ENCODE data around the gene ETFBKMT. TPM values are rescaled to one million over a fixed set of nuclear protein-coding genes. Genes with fewer than 3 reads are reported as not detected.

ETFBKMT gene
- 5.6 TPM for total RNA-seq

- peak; percentile 92 for DNase-seq (ENCODE audit: low spot score)
Observed at GRCh38 chr12:31659087-31659942, at the start of gene ETFBKMT. TSS of gene ETFBKMT (plus strand) at chr12:31659688. CDS start at chr12:31661954, 2,266 bp downstream.

DNA sequence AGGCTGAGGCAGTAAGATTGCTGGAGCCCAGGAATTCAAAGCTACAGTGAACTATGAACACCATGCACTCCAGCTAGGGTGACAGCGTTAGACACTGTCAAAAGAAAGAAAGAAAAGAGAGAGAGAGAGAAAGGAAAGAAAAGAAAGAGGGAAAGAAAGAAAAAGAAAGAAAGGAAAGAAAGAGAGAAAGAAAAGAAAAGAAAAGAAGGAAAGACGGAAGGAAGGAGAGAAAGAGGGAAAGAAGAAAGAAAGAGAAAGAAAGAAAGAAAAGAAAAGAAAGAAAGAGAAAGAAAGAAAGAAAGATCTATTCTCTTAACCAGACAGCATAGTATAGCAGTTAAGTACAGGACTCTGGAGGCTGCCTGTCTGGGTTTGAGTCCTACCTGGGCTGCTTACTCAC lies 46.7 kb upstream of the ETFBKMT start:
- DNase-seq (ENCODE audit: low spot score) = no peak

- DNase-seq (ENCODE audit: low spot score) = no peak
Observed at GRCh38 chr12:31618228-31619025, 41.1 kb upstream of the ETFBKMT start.

DNA sequence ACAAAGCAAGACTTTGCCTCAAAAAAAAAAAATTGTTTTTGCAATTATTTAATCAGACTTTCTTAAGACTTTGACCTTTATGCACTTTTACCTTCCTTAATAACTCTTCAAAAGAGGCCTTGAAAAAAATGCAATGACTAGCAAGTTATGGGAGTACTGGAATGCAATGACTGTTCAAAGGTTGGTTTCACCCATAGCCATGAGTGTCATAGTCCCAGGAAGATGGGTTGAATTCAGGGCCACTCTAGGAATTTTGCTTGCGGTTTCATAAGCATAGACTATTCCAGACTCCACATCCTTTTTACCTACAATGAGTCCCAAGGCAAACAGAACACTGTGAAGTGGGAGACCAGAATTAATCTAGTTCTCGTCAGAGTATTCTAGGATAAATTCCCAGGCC lies 39.2 kb upstream of the ETFBKMT start:
- no peak for DNase-seq (ENCODE audit: low spot score)

- DNase-seq (ENCODE audit: low spot score) = no peak
Observed at GRCh38 chr12:31622038-31622437, 37.5 kb upstream of the ETFBKMT start.

GRCh38 chr12:31626270-31626995 lies 33.1 kb upstream of the ETFBKMT start:
- no peak for DNase-seq (ENCODE audit: low spot score)

GRCh38 chr12:31627456-31628054 lies 31.9 kb upstream of the ETFBKMT start:
- no peak for DNase-seq (ENCODE audit: low spot score)

DNA sequence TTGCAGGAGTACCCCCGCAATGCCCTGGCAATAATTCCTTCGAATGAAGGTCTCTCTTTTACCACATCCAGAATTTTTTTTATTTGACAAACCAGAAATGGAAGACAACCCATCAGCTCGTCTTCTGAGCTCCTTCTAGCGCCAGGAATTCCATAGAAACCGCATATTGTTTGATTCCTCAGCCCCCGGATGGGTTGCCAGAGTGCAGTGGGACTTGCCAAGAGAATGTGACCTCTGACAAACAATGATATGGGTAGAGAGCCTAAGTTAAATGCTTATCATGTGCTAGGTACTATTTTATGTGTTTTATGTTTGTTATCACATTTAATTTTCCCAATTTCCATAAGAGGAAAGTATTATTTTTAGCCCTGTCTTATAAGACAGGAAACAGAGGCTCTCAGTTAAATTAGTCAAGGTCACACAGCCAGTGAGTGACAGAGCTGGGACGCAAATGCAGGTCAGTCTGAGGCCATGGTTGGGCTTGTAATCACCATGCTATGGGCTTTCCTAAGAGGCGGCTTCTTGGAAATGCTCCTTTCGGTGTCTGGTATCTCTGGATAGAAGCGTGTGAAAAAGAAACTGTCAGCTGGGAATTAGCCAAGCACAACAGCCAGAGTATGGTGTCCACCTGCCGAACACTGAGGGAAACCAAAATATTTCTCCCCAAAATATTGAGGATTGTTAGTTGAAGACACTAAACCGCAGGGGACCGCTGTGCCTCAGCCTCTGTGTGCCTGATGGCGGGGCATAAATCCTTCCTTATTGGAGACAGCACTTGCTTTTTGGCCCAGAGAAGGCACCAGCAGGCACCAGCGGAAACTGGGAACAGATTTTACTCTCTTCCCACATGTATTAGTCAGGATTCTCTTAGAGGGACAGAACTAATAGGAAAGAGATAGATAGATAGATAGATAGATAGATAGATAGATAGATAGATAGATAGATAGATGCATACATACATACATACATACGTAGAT lies 29.4 kb upstream of the ETFBKMT start:
- no peak for DNase-seq (ENCODE audit: low spot score)

- no peak for DNase-seq (ENCODE audit: low spot score)
Observed at GRCh38 chr12:31631023-31631724, 28.3 kb upstream of the ETFBKMT start.

DNA sequence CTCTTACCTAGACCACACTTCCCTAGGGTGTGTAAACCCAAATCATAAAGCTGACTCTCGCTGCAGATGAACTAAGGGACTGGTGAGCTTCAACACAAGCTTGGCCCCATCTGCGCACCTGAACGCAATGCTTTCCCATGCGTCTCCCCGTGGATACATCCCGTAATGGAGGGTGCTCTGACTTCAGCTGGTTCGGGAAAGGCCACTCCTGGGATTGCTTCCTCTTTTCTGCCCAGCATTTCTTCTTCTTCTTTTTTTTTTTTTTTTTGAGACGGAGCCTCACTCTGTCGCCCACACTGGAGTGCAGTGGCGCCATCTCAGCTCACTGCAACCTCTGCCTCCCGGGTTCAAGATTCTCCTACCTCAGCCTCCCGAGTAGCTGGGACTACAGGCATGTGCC lies 27.7 kb upstream of the ETFBKMT start:
- DNase-seq (ENCODE audit: low spot score) = no peak

GRCh38 chr12:31633464-31633863 lies 26.0 kb upstream of the ETFBKMT start:
- no peak for DNase-seq (ENCODE audit: low spot score)

DNA sequence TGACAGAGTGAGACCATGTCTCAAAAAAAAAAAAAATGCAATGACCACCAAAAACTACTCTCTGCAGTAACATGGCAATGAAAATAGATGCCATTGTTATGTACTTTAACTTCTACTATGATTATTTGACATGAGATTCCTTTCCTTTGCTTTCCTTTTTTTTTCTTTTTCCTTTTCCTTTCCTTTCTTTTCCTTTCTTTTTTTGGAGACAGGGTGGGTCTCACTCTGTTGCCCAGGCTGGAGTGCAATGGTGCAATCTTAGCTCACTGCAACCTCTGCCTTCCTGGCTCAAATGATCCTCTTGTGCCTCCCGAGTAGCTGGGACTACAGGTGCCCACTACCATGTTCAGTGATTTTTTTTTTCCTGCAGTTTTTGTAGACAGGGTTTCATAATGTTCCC lies 24.9 kb upstream of the ETFBKMT start:
- no peak for DNase-seq (ENCODE audit: low spot score)

DNA sequence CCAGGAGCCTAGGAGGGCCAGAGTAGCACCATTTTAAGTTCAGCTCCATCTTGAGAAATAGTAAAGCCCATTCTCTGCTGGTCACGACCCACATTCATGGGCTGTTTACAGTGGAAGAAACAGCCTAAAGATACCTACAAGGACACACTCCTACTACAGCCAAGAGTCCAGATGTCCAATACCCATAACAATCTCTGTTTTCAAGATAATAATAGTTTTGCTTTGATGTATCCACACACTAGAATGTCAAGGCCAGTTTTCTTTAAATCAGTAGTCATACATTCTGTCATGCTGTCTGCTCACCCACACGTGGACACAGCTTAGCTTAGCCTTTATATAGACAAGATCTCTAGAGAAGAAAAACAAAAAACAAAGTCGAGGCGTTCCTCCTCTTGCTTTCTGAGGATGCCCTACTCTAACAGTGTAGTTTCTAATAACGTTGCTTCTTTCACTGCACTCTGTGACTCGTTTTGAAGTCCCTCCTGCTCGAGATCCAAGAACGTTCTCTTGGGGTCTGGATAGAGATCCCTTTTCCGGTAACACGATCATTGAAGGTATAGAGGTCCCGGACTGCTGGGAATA lies 17.9 kb upstream of the ETFBKMT start:
- no peak for DNase-seq (ENCODE audit: low spot score)

GRCh38 chr12:31644536-31644935 lies 15.0 kb upstream of the ETFBKMT start:
- DNase-seq (ENCODE audit: low spot score) = no peak

DNA sequence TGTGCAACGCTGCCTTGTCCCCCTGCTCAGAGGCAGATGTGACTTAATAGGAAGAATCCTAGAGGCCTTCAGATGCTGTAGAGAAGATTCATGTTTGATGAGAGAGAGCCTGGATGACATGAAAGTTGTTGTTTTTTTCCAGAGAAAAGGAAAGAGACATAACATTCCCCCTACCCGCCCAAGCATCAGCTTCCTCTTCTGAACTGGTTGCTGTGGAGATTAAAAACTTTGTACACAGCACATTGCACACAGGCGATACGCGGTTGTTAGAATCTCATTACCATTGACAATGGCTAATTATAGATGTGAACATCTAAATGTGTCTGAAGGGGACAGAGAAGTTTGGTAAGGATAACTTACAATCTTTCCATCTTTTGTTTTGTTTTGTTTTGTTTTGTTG lies 13.6 kb upstream of the ETFBKMT start:
- no peak for DNase-seq (ENCODE audit: low spot score)

GRCh38 chr12:31647086-31647491 lies 12.4 kb upstream of the ETFBKMT start:
- DNase-seq (ENCODE audit: low spot score) = no peak

DNA sequence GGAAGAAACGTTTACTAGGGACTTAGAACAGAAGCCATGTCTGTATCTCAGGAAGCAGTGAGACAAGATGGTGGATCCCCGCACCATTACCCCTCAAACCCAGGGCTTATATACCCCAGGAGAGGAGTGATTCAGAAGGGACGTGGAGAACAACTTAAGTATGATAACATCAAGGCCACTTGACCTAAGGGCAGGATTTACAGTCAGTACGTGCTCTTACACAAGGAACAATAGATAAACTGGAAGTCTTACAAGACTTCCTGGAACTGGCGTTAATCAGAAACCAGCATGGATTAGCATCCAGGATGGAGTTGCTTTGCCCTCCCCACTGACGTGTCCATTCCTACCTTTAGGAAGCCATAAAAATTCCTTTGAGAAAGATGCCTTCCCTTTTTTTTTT lies 8.6 kb upstream of the ETFBKMT start:
- peak; percentile 26 for DNase-seq (ENCODE audit: low spot score)

- DNase-seq (ENCODE audit: low spot score) = peak; percentile 19
Observed at GRCh38 chr12:31651893-31652521, 7.5 kb upstream of the ETFBKMT start.

GRCh38 chr12:31655208-31655607 lies 4.3 kb upstream of the ETFBKMT start:
- no peak for DNase-seq (ENCODE audit: low spot score)

Measured in ureter (tissue), 1 donor.